OCI-LY7 (cell line): ENCODE measurements around the gene C1orf35. TPM values are rescaled to one million over a fixed set of nuclear protein-coding genes. Genes with fewer than 3 reads are reported as not detected.

Source experiments
- BruUV-seq: library from RNA; stranded (reverse); fragments of 400-500 nt; replicated peaks from 2 replicates; lab custom pipeline; 2021; lab: Mats Ljungman, UMichigan
- CTCF ChIA-PET: fragments of 300-600 bp; sonication (Branson Sonifier 250); formaldehyde crosslinking; loops from one replicate; lab custom pipeline; 2022; ENCODE audit warnings: antibody characterized with exemption; ENCODE audit not compliant: unreplicated experiment; lab: Charles Lee
- POLR2A ChIA-PET: fragments of 300-600 bp; sonication (Branson Sonifier 250); formaldehyde crosslinking; loops from one replicate; lab custom pipeline; 2022; ENCODE audit warnings: antibody characterized with exemption; lab: Charles Lee
- DNase-seq: peaks from one replicate; pipeline ENCODE4 v3.0.0-alpha.2; 2015; ENCODE audit warnings: low spot score
- H2AFZ ChIP-seq: fragments of 200-600 bp; sonication (generic), shearing (Covaris generic); 2 replicates; pipeline ENCODE4 v1.6.1; 2014; ENCODE audit warnings: mild to moderate bottlenecking, antibody characterized with exemption, low read length, moderate library complexity
- H3K27ac ChIP-seq: fragments of 200-600 bp; sonication (generic); 2 replicates; pipeline ENCODE4 v1.5.1; 2014; ENCODE audit warnings: mixed run types, low read depth, mild to moderate bottlenecking, moderate library complexity, low read length, inconsistent platforms; ENCODE audit not compliant: poor library complexity, severe bottlenecking
- H3K36me3 ChIP-seq: fragments of 200-600 bp; sonication (generic); 2 replicates; pipeline ENCODE4 v1.6.1; 2014; ENCODE audit warnings: mild to moderate bottlenecking, antibody characterized with exemption, low read length, moderate library complexity, mixed read lengths; ENCODE audit not compliant: insufficient read depth
- H3K4me1 ChIP-seq: fragments of 200-600 bp; sonication (generic); 2 replicates; pipeline ENCODE4 v1.5.1; 2014; ENCODE audit warnings: mild to moderate bottlenecking, low read length; ENCODE audit not compliant: insufficient read depth, poor library complexity, severe bottlenecking
- H3K4me2 ChIP-seq: fragments of 200-600 bp; sonication (generic); 2 replicates; pipeline ENCODE4 v1.6.1; 2014; ENCODE audit warnings: mild to moderate bottlenecking, low read length
- H3K4me3 ChIP-seq: fragments of 200-600 bp; sonication (generic); 2 replicates; pipeline ENCODE4 v1.5.1; 2014; ENCODE audit warnings: mild to moderate bottlenecking, low read depth, low read length; ENCODE audit not compliant: poor library complexity, severe bottlenecking
- H3K79me2 ChIP-seq: fragments of 200-600 bp; sonication (generic); 2 replicates; pipeline ENCODE4 v1.6.1; 2016; ENCODE audit warnings: low read depth, mild to moderate bottlenecking, low read length, moderate library complexity, mixed read lengths; ENCODE audit not compliant: insufficient read depth
- H3K9me2 ChIP-seq: fragments of 200-600 bp; sonication (generic); 2 replicates; pipeline ENCODE4 v1.6.1; 2016; ENCODE audit warnings: mild to moderate bottlenecking, low read length, mixed read lengths; ENCODE audit not compliant: insufficient read depth
- H3K9me3 ChIP-seq: fragments of 200-600 bp; sonication (generic); 2 replicates; pipeline ENCODE4 v1.6.1; 2014; ENCODE audit warnings: mild to moderate bottlenecking, mixed run types, low read length, mixed read lengths
- H4K20me1 ChIP-seq: fragments of 200-600 bp; sonication (generic); 2 replicates; pipeline ENCODE4 v1.6.1; 2014; ENCODE audit warnings: mild to moderate bottlenecking, antibody characterized with exemption, low read length, moderate library complexity, mixed read lengths; ENCODE audit not compliant: insufficient read depth
- EZH2phosphoT487 ChIP-seq: fragments of 200-600 bp; sonication (generic); IDR thresholded peaks from 2 replicates; pipeline ENCODE4 v1.6.1; 2018; ENCODE audit warnings: low read depth, borderline replicate concordance, mild to moderate bottlenecking, mixed run types, antibody characterized with exemption, low read length, moderate library complexity, mixed read lengths
- intact Hi-C: fragments of 100-400 bp; cut with micrococcal nuclease; formaldehyde crosslinking; loops from one replicate; pipeline ENCODE4 v1.10.0; 2022; ENCODE audit not compliant: unreplicated experiment
- total RNA-seq, 2 experiments: library from RNA; depleted of rRNA in 1 of 2; stranded (reverse); fragments of >200 nt in 1 of 2; shearing (Covaris generic) in 1 of 2; gene quantifications; 2 replicates each; pipeline ENCODE4 v1.2.3, GENCODE V29; 2014 to 2022
- TF ChIP-seq, protein P1 (sequence below): fragments of 200-600 bp; sonication (generic); conservative IDR thresholded peaks from 2 replicates; pipeline ENCODE4 v1.5.1; 2014; ENCODE audit warnings: mild to moderate bottlenecking, antibody characterized with exemption, low read length, moderate library complexity, mixed read lengths

Gene C1orf35
- total RNA-seq, 2 experiments from 2014 or later, result 30.7 to 33.3 TPM

GRCh38 chr1:228064741-228065542, 38.2 kb downstream of the C1orf35 start:
- no peaks in the 10 kb centered on the region for H3K9me3 ChIP-seq
- no peaks in the 10 kb centered on the region for H3K9me2 ChIP-seq
- H2AFZ ChIP-seq, result no peak overlapping the region
- ChIA-PET POLR2A (no interaction called here), CTCF (no interaction called here)
- no TSS peak for BruUV-seq
- H3K79me2 ChIP-seq, result no peaks in the 10 kb centered on the region
- H3K4me2 ChIP-seq, result no peak overlapping the region
- no peak for TF ChIP-seq EZH2phosphoT487
- TF ChIP-seq, protein P1, sequence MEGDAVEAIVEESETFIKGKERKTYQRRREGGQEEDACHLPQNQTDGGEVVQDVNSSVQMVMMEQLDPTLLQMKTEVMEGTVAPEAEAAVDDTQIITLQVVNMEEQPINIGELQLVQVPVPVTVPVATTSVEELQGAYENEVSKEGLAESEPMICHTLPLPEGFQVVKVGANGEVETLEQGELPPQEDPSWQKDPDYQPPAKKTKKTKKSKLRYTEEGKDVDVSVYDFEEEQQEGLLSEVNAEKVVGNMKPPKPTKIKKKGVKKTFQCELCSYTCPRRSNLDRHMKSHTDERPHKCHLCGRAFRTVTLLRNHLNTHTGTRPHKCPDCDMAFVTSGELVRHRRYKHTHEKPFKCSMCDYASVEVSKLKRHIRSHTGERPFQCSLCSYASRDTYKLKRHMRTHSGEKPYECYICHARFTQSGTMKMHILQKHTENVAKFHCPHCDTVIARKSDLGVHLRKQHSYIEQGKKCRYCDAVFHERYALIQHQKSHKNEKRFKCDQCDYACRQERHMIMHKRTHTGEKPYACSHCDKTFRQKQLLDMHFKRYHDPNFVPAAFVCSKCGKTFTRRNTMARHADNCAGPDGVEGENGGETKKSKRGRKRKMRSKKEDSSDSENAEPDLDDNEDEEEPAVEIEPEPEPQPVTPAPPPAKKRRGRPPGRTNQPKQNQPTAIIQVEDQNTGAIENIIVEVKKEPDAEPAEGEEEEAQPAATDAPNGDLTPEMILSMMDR, result no peak
- peaks cover 4% of the 10 kb centered on the region for H3K4me1 ChIP-seq
- H3K36me3 ChIP-seq, result no peaks in the 10 kb centered on the region
- intact Hi-C loops, result no loop called here
- H3K27ac ChIP-seq, result no peak overlapping the region
- H4K20me1 ChIP-seq, result no peaks in the 10 kb centered on the region
- no peak for DNase-seq
- no peak overlapping the region for H3K4me3 ChIP-seq

DNA sequence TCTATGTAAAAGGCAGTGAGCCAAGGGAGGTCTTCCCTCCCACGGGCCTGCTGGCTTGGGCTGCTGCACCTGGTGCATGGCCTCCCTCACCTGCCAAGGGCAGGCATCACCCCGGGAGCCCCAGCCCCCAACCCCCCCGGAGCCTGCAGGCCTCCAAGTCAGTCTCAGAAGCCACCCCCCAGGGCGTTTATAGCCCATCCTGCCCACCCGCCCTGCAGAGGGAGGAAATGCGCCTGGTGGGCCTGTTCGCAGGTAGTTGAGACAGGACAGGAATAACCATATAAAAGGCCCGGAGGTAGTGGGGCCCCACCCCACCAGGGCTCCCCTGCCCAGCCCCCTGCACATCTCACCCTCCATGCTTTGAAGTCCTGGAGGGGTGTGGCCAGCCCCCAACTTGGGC, 38.8 kb downstream of the C1orf35 start:
- H4K20me1 ChIP-seq, result no peaks in the 10 kb centered on the region
- no peaks in the 10 kb centered on the region for H3K36me3 ChIP-seq
- no peak overlapping the region for H3K4me2 ChIP-seq
- no peak overlapping the region for H2AFZ ChIP-seq
- no peak overlapping the region for H3K27ac ChIP-seq
- no peaks in the 10 kb centered on the region for H3K9me2 ChIP-seq
- H3K79me2 ChIP-seq, result no peaks in the 10 kb centered on the region
- intact Hi-C loops, result no loop called here
- no peak overlapping the region for H3K4me3 ChIP-seq
- H3K4me1 ChIP-seq, result peaks cover 5% of the 10 kb centered on the region
- H3K9me3 ChIP-seq, result no peaks in the 10 kb centered on the region
- POLR2A ChIA-PET, result no interaction called here
- no peak for DNase-seq
- TF ChIP-seq, protein P1, result no peak
- TF ChIP-seq EZH2phosphoT487, result no peak
- BruUV-seq, result no TSS peak
- CTCF ChIA-PET, result no interaction called here
